ENCODE results near the gene L3MBTL4. TPM values are rescaled to one million over a fixed set of nuclear protein-coding genes. Genes with fewer than 3 reads are reported as not detected.

Gene L3MBTL4
- total RNA-seq, 1 experiment from 2014 or later, result not detected

- Histone ChIP-seq H3K9me2 (ENCODE audit: insufficient read depth) (no peaks in the 10 kb centered on the region), H3K9me3 (ENCODE audit: control insufficient read depth in 1 of 2, insufficient read depth in 1 of 2, low read depth in 1 of 2, low read length in 2 of 2) (peaks cover 4 to 12% of the 10 kb centered on the region in 2 experiments; a peak in 2 of 4 replicates), H3K27me3 (ENCODE audit: insufficient read depth, low read length) (no peaks in the 10 kb centered on the region), H3K27ac (ENCODE audit: low read depth, low read length) (no peak overlapping the region), H3K4me3 (replicated peaks in 1 of 2; ENCODE audit: low read depth in 1 of 2, low read length in 2 of 2) (no peak overlapping the region), H3K4me1 (ENCODE audit: control insufficient read depth in 1 of 2, insufficient read depth in 2 of 2, low read length in 2 of 2) (no peaks in the 10 kb centered on the region), H3K79me2 (ENCODE audit: insufficient read depth, low read length) (no peaks in the 10 kb centered on the region), H3K4me2 (ENCODE audit: low read length) (no peak overlapping the region), H3K36me3 (ENCODE audit: control insufficient read depth in 1 of 2, insufficient read depth in 2 of 2, low read length in 2 of 2) (no peaks in the 10 kb centered on the region), H4K20me1 (ENCODE audit: insufficient read depth) (no peaks in the 10 kb centered on the region), H3K9ac (ENCODE audit: low read length) (no peak overlapping the region), H2AFZ (ENCODE audit: low read depth, low read length, poor library complexity, severe bottlenecking) (no peak overlapping the region)
- no TSS peak for BruUV-seq (replicated peaks)
- ATAC-seq (no peak), DNase-seq (ENCODE audit: low read depth, low spot score) (no peak)
- CTCF ChIA-PET, result no interaction called here
- intact Hi-C loops (cut with micrococcal nuclease), result no loop called here
- POLR2A ChIA-PET, result no interaction called here
- TF ChIP-seq, protein P1, sequence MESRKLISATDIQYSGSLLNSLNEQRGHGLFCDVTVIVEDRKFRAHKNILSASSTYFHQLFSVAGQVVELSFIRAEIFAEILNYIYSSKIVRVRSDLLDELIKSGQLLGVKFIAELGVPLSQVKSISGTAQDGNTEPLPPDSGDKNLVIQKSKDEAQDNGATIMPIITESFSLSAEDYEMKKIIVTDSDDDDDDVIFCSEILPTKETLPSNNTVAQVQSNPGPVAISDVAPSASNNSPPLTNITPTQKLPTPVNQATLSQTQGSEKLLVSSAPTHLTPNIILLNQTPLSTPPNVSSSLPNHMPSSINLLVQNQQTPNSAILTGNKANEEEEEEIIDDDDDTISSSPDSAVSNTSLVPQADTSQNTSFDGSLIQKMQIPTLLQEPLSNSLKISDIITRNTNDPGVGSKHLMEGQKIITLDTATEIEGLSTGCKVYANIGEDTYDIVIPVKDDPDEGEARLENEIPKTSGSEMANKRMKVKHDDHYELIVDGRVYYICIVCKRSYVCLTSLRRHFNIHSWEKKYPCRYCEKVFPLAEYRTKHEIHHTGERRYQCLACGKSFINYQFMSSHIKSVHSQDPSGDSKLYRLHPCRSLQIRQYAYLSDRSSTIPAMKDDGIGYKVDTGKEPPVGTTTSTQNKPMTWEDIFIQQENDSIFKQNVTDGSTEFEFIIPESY (IDR thresholded peaks at IDR 0.05; ENCODE audit: extremely low read depth, insufficient replicate concordance, low read length), result no peak
- TF ChIP-seq, protein P2, sequence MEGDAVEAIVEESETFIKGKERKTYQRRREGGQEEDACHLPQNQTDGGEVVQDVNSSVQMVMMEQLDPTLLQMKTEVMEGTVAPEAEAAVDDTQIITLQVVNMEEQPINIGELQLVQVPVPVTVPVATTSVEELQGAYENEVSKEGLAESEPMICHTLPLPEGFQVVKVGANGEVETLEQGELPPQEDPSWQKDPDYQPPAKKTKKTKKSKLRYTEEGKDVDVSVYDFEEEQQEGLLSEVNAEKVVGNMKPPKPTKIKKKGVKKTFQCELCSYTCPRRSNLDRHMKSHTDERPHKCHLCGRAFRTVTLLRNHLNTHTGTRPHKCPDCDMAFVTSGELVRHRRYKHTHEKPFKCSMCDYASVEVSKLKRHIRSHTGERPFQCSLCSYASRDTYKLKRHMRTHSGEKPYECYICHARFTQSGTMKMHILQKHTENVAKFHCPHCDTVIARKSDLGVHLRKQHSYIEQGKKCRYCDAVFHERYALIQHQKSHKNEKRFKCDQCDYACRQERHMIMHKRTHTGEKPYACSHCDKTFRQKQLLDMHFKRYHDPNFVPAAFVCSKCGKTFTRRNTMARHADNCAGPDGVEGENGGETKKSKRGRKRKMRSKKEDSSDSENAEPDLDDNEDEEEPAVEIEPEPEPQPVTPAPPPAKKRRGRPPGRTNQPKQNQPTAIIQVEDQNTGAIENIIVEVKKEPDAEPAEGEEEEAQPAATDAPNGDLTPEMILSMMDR (IDR thresholded peaks at IDR 0.05 in 2 of 3, conservative IDR thresholded peaks at IDR 0.05 in 1 of 3; ENCODE audit: borderline replicate concordance in 1 of 3, insufficient read depth in 1 of 3, low read depth in 2 of 3, low read length in 2 of 3), result no peak
- TF ChIP-seq, protein P3, sequence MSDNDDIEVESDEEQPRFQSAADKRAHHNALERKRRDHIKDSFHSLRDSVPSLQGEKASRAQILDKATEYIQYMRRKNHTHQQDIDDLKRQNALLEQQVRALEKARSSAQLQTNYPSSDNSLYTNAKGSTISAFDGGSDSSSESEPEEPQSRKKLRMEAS (IDR thresholded peaks at IDR 0.05), result no peak
- TF ChIP-seq EGR1 (IDR thresholded peaks at IDR 0.05; ENCODE audit: low read depth) (no peak), JUND (IDR thresholded peaks at IDR 0.05) (no peak), ZNF274 (IDR thresholded peaks at IDR 0.05; ENCODE audit: low read depth, low read length) (no peak), SIN3A (IDR thresholded peaks at IDR 0.05; ENCODE audit: low read depth) (no peak)
- RAD21 ChIA-PET (ENCODE audit: low non-redundant PET in 1 of 2, low total read pairs in 2 of 2, uncharacterized antibody in 2 of 2, unreplicated experiment in 2 of 2), result no interaction called here
Observed at GRCh38 chr18:6060149-6060548, 354.6 kb downstream of the L3MBTL4 start.
